Measurements from ENCODE around the gene TMC1.

- TF ChIP-seq CTCF (IDR thresholded peaks at IDR 0.05) (no peak), POLR2A (IDR thresholded peaks at IDR 0.05) (no peak)
Observed at GRCh38 chr9:72615931-72616330, 94.5 kb downstream of the TMC1 start.
